ENCODE measurements around the gene HS3ST2.
"Not testable (repeated sequence)": the region's sequence is repeated elsewhere in the genome, so short reads cannot be mapped to it uniquely, and the experiment has no call there.

- TF ChIP-seq, protein P1, sequence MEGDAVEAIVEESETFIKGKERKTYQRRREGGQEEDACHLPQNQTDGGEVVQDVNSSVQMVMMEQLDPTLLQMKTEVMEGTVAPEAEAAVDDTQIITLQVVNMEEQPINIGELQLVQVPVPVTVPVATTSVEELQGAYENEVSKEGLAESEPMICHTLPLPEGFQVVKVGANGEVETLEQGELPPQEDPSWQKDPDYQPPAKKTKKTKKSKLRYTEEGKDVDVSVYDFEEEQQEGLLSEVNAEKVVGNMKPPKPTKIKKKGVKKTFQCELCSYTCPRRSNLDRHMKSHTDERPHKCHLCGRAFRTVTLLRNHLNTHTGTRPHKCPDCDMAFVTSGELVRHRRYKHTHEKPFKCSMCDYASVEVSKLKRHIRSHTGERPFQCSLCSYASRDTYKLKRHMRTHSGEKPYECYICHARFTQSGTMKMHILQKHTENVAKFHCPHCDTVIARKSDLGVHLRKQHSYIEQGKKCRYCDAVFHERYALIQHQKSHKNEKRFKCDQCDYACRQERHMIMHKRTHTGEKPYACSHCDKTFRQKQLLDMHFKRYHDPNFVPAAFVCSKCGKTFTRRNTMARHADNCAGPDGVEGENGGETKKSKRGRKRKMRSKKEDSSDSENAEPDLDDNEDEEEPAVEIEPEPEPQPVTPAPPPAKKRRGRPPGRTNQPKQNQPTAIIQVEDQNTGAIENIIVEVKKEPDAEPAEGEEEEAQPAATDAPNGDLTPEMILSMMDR (IDR thresholded peaks at IDR 0.05): not testable (repeated sequence)
- not testable (repeated sequence) for TF ChIP-seq POLR2A (IDR thresholded peaks at IDR 0.05; ENCODE audit: low read depth); POLR2AphosphoS5 (IDR thresholded peaks at IDR 0.05)
Measured at GRCh38 chr16:22939744-22940363, 125.9 kb downstream of the HS3ST2 start.

All from esophagus muscularis mucosa (tissue), 3 donors.